NOMO-1 (cell line): ENCODE data around the gene MAD1L1.

Source experiments
- DNase-seq, 2 experiments: peaks; one replicate each; lab custom pipeline; 2025; ENCODE audit not compliant: unreplicated experiment in 2 of 2; lab: John Stamatoyannopoulos, UW

The MAD1L1 gene

GRCh38 chr7:1787681-1788235, 445.0 kb downstream of the MAD1L1 start:
- DNase-seq, result no peak

- DNase-seq, result no peak
Observed at GRCh38 chr7:1787241-1787640, 445.5 kb downstream of the MAD1L1 start.

- no peak for DNase-seq
Observed at GRCh38 chr7:1785839-1786238, 446.9 kb downstream of the MAD1L1 start.

- no peak for DNase-seq
Observed at GRCh38 chr7:1781369-1781768, 451.4 kb downstream of the MAD1L1 start.

GRCh38 chr7:1779445-1779844, 453.3 kb downstream of the MAD1L1 start:
- no peak for DNase-seq

DNA sequence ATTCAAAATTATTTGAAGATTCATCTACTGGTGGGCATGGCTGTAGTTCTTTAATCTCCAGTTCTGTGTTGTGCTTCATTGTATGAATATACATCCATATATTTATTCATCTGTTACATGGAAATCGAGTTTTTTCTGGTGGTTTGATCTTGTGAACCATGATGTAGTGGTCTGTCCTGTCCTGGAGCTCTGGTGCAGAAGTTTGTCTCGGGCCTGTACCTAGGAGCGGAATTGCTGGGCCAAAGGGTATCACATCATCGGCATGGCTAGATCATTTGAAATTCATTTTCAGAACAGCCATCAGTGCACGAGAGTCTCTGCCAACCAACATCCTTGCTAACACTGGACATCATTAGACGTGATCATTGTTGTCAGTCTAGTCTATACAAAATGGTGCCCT, 455.6 kb downstream of the MAD1L1 start:
- DNase-seq, result no peak

- DNase-seq, result no peak
Observed at GRCh38 chr7:1775389-1775788, 457.4 kb downstream of the MAD1L1 start.

GRCh38 chr7:1770331-1770730, 462.4 kb downstream of the MAD1L1 start:
- DNase-seq, result no peak

GRCh38 chr7:1769286-1770200, 463.2 kb downstream of the MAD1L1 start:
- DNase-seq, result no peak

- DNase-seq, result no peak
Observed at GRCh38 chr7:1768832-1769231, 463.9 kb downstream of the MAD1L1 start.

DNA sequence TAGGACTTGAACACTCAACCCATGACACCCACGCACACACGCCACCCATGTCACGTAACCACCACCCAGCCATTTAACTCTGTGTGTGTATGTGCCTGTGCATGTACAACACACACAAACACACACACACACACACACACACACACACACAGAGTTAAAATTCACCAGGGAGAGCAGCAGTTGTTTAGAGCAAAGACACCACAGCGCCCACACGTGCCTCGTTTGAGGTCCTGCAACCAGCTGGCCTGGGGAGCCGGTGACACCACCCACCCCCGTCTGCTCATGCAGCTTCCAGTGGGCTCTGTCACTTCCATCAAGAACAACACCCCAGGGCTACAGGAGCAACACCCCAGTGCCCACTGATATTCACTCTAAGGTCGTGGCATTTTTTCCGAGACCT, 465.2 kb downstream of the MAD1L1 start:
- DNase-seq, result no peak
